ENCODE measurements around the gene ZNF619. TPM values are rescaled to one million over a fixed set of nuclear protein-coding genes. Genes with fewer than 3 reads are reported as not detected.

The ZNF619 gene
- total RNA-seq = 5.2 and 10.2 TPM in 2 replicates

DNA sequence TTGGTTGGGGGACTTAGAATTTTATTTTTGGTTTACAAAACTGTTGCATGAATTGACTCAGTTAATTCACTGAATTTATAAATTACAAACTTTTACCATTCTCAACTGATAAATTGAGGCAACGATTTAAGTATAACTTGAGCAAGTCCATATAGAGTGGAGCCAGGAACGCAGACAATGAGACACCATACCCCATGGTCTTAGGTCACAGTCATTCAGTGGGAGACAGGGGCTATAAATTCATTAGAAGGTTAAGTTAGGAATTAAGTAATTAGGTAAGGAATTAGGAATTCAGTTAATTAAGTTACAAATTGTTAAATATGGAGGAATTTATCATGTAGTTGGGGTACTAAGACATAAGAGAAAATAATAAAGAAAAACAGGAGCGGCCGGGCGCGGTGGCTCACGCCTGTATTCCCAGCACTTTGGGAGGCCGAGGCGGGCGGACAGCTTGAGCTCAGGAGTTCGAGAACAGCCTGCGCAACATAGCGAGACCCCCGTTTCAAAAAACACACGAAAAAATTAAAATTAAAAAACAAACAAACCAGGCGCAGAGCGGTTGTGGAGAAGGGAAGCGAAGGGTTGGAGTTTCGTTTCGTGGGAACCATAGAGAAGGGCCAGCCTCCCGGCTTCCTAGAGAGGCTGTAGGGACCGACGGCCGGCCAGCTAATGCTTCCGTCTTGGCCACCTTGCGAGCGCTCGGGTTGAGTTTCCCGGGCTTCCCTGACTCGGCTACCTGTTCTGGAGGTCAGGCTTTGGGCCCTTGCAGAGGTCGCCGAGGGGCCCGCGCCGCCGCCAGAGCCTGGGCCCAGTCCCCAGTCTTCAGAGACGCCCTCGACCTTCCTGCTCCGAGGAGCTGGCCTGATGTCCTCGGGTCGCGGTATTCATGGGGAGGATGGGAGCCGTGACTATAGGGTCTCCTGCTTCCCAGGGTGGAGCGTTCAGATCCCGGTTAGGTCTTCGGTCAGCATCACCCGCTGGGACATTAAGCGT, at the start of gene ZNF619:
Gene ZNF619, plus strand, starts transcription at position 645 of the 993 bp plus-strand sequence. CDS start 858 bp downstream, outside the sequence.

DNA sequence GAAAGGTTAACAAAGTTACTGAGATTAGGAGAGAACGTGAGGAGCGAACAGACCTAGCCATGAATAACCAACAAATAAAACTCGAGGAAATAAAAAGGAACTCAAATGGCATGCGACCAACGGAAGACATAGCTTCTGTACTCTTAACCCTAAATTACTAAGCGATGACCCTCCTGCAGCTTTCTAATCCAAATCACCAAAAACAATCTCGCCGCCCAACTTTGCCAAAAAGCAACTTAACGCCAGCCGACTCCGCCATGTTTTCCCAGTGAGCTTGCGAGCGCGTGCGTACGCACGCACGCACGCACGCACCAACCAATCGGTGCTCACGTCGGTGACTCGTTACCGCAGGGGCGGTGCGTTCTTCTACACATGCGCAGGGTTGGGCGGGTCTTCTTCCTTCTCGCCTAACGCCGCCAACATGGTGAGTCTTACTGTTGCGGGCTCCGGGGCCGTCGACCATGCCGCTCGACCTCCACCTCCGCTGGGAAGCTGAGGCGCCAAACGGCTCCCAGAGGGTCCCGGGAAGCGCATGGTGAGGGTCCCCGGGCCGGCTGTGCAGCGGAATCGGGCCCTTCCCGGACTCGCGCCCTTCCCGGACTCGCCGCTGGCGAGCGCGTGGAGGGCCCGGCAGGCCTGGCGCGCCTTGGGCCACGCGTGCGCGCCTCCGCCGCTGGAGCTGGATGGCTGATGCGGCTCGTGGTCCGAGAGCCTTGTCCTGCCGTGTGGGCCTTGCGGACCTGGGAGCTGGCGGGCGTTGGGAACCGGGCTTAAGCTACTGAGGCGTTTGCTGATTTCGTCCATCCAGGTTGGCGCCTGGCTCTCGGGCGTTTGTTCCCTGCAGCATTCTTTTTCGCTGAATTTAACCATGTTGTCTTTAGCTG, 19.7 kb upstream of the ZNF619 start, which contains the start of gene RPL14:
Gene RPL14, plus strand, starts transcription at position 400 of the 884 bp plus-strand sequence. Its CDS starts 133 bp downstream, at position 533.

DNA sequence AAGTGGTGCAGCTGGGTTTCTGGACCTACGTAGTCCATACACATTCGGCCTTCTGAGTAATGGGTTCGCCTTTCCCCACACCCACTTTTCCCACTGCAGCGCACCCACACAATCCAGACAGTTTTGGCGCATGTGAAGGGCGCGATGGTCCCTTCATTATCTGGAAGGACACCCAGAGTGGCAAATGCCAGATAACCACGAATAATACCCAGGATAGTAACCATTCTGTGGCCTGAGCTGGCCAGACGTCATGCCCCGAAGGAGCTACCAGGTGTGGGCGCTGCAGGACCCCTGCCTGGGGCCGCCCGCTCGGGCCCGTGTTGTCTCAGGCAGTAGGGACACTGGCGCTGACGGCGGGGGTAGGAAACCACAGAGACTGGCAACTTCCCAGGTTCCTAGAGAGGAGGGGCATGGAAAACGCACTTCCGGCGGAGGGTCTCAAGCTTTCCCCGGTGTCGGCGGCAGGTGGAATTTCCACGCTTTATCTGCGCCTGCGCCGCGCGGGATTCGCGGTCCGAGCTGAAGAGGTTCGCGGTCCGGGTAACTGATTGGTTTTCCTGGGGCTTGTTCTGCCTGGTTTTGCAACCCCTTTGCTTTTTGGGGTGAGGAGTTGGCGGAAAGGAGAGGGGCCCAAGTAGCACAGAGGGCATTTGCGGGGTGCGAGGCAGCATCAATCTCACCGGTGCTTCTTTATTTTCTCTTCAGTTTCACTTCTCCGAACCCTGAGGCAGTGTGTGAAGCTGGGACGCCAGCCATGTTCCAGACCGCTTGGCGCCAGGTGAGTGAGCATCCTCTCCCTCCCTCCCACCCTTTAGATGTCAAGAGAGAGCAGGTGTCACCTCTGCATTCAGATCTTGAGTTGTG, 28.9 kb downstream of the ZNF619 start, which contains the start of gene ZNF620:
Gene ZNF620, plus strand, starts transcription at position 441 of the 864 bp plus-strand sequence. Its CDS starts 314 bp downstream, at position 755.

DNA sequence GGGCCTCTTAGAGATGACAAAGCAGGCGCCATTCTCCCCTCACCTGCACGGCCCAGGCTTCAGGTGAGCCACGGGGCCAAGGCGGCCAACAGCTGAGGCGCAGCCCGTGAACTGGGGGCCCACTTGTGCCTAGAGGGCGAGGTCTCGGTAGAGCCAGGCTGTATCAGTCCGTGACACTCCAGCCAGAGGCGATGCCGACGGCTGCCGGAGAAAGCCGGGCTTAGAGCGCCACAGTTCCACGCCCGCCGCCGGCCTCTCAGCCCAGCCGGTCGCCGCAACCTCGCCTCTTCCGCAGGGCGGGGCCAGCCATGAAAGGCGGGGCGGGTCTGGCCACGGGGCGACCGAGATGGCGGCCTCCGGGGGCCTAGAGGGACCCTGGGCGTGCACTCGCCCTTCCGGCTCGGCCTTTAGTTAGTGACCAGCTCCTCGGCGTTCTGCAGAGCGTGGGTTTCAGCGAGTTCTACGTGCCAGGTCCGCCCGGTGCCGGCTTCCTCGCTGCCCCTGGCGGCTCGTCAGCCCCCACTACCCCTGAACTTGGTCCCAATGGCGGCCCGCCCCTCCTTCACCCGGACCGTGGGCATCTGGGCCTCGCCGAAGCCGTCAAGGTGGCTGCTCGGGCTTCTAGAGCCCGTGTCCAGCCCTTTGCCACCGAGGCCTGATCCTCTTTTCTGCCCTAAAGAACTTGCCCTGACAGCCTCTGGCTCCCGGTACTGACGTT, 47.8 kb downstream of the ZNF619 start, which contains the start of gene ZNF621:
Gene ZNF621, plus strand, starts transcription at position 393 of the 718 bp plus-strand sequence. CDS start 881 bp downstream, outside the sequence.

Other genes starting within 250 kb of the ZNF619 start
- gene EIF1B, start 167.4 kb upstream of the ZNF619 start, total RNA-seq = 20.1 and 22.5 TPM in 2 replicates
- gene ENTPD3, start 89.9 kb upstream of the ZNF619 start, total RNA-seq = under 0.01 TPM in 1 of 2 replicates, not detected in the other
- gene RPL14, start 19.8 kb upstream of the ZNF619 start, total RNA-seq = 297 and 417 TPM in 2 replicates
- gene ZNF620, start 28.9 kb downstream of the ZNF619 start, total RNA-seq = 8.4 and 10.2 TPM in 2 replicates
- gene ZNF621, start 47.8 kb downstream of the ZNF619 start, total RNA-seq = 7.1 and 8.2 TPM in 2 replicates

All from epithelial cell of umbilical artery (primary cell).